ENCODE data around the gene FAM167B.

- no peak for TF ChIP-seq CTCF (conservative IDR thresholded peaks at IDR 0.05)
- no peak for TF ChIP-seq ZFX (IDR thresholded peaks at IDR 0.05)
These were observed 39.7 kb downstream of the FAM167B start for GRCh38 chr1:32286763-32287162.
